Progenitor cell of endocrine pancreas (in vitro differentiated cells): Measurements from ENCODE around the gene CLRN2. TPM values are rescaled to one million over a fixed set of nuclear protein-coding genes. Genes with fewer than 3 reads are reported as not detected.

ENCODE experiments used
- DNase-seq: peaks from one replicate; pipeline ENCODE4 v3.0.0; 2021; ENCODE audit warnings: low spot score; ENCODE audit not compliant: unreplicated experiment
- H3K27ac Mint-ChIP-seq: 2 replicates; pipeline ENCODE4 v1.8.0; 2021; ENCODE audit warnings: mild to moderate bottlenecking, moderate library complexity, mixed read lengths
- H3K27me3 Mint-ChIP-seq: 2 replicates; pipeline ENCODE4 v1.8.0; 2021; ENCODE audit warnings: mixed read lengths
- H3K36me3 Mint-ChIP-seq: 2 replicates; pipeline ENCODE4 v1.8.0; 2022; ENCODE audit warnings: mixed read lengths; ENCODE audit not compliant: insufficient read depth
- H3K4me1 Mint-ChIP-seq: 2 replicates; pipeline ENCODE4 v1.8.0; 2021; ENCODE audit warnings: low read depth, mixed read lengths
- H3K4me3 Mint-ChIP-seq: 2 replicates; pipeline ENCODE4 v1.8.0; 2021; ENCODE audit warnings: low read depth, mild to moderate bottlenecking, moderate library complexity, mixed read lengths
- H3K9me3 Mint-ChIP-seq: 2 replicates; pipeline ENCODE4 v1.8.0; 2021; ENCODE audit warnings: low read depth, mixed read lengths
- total RNA-seq: library from RNA; stranded (reverse); gene quantifications from 2 replicates; pipeline ENCODE4 v1.2.1, GENCODE V29; 2021
- TF ChIP-seq, protein P1 (sequence below): fragments of 200-600 bp; sonication (generic); IDR thresholded peaks from one replicate; pipeline ENCODE4 v1.5.0; 2021; ENCODE audit warnings: antibody characterized with exemption, mild to moderate bottlenecking; ENCODE audit not compliant: unreplicated experiment

The CLRN2 gene
- total RNA-seq, 1 donor from 2014 or later, result not detected

GRCh38 chr4:17504081-17504480 is 10.9 kb upstream of the CLRN2 start:
- H3K27me3 Mint-ChIP-seq, result no peaks in the 10 kb centered on the region
- H3K36me3 Mint-ChIP-seq, result peaks cover 22% of the 10 kb centered on the region
- no peak for DNase-seq
- H3K27ac Mint-ChIP-seq, result no peak overlapping the region
- no peaks in the 10 kb centered on the region for H3K4me1 Mint-ChIP-seq
- H3K9me3 Mint-ChIP-seq, result no peaks in the 10 kb centered on the region
- H3K4me3 Mint-ChIP-seq, result no peak overlapping the region
- TF ChIP-seq, protein P1, sequence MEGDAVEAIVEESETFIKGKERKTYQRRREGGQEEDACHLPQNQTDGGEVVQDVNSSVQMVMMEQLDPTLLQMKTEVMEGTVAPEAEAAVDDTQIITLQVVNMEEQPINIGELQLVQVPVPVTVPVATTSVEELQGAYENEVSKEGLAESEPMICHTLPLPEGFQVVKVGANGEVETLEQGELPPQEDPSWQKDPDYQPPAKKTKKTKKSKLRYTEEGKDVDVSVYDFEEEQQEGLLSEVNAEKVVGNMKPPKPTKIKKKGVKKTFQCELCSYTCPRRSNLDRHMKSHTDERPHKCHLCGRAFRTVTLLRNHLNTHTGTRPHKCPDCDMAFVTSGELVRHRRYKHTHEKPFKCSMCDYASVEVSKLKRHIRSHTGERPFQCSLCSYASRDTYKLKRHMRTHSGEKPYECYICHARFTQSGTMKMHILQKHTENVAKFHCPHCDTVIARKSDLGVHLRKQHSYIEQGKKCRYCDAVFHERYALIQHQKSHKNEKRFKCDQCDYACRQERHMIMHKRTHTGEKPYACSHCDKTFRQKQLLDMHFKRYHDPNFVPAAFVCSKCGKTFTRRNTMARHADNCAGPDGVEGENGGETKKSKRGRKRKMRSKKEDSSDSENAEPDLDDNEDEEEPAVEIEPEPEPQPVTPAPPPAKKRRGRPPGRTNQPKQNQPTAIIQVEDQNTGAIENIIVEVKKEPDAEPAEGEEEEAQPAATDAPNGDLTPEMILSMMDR, result no peak

- H3K4me3 Mint-ChIP-seq, result peak overlapping the region; percentile 93
- H3K27ac Mint-ChIP-seq, result no peak overlapping the region
- TF ChIP-seq, protein P1, result no peak
- H3K9me3 Mint-ChIP-seq, result no peaks in the 10 kb centered on the region
- peaks cover 30% of the 10 kb centered on the region for H3K4me1 Mint-ChIP-seq
- DNase-seq, result no peak
- peaks cover 10% of the 10 kb centered on the region for H3K27me3 Mint-ChIP-seq
- H3K36me3 Mint-ChIP-seq, result peaks cover 4% of the 10 kb centered on the region
Measured at GRCh38 chr4:17510582-17510981, 4.4 kb upstream of the CLRN2 start.

DNA sequence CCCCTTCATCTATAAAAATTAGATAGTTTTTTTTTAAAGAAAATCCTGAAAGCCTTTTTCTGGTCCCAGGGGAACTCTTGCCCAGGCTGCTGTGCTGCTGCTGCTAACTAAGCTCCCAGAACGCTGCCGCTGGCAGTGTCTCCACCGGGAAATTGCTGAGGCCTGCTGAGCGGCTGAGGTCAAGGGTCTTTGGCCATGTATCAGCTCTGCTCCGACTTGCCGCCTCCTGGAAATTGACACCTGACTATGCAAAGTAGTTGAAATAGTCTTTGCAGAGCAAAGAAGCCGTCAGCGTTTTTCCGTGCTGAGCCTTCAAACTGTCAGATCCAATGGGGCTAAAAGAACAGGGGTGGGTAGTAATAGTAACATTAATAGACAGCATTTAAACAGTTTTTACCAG is 3.9 kb upstream of the CLRN2 start:
- no peak for DNase-seq
- no peaks in the 10 kb centered on the region for H3K9me3 Mint-ChIP-seq
- H3K36me3 Mint-ChIP-seq, result peaks cover 4% of the 10 kb centered on the region
- peaks cover 30% of the 10 kb centered on the region for H3K4me1 Mint-ChIP-seq
- TF ChIP-seq, protein P1, result no peak
- peak overlapping the region; percentile 93 for H3K27ac Mint-ChIP-seq
- H3K4me3 Mint-ChIP-seq, result peak overlapping the region; percentile 93
- peaks cover 10% of the 10 kb centered on the region for H3K27me3 Mint-ChIP-seq

DNA sequence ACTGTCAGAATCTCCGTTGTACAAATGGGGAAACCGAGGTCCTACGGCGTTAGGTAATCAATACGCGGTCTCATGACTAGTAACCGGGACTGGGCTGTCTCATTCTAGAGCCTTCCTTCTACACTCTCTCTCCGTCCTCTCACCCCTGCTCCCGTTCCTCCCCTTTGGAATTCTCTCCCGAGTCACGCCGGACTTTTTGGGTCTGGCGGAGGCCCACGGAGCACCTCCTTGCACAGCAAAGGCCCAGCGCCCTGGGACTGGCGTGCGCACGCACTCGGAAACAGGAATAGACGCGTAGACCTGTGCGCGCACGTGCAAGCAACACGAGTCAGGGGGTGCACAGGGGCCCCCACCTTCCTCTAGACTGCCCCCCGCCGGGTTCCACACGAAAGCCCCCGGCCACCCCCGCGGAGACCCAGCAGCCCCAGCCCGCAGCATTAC is 3.4 kb upstream of the CLRN2 start:
- no peaks in the 10 kb centered on the region for H3K9me3 Mint-ChIP-seq
- H3K4me3 Mint-ChIP-seq, result peak overlapping the region; percentile 93
- H3K27me3 Mint-ChIP-seq, result peaks cover 10% of the 10 kb centered on the region
- H3K36me3 Mint-ChIP-seq, result peaks cover 4% of the 10 kb centered on the region
- peak overlapping the region; percentile 93 for H3K27ac Mint-ChIP-seq
- peak; percentile 27 for DNase-seq
- TF ChIP-seq, protein P1, result no peak
- H3K4me1 Mint-ChIP-seq, result peaks cover 30% of the 10 kb centered on the region

DNA sequence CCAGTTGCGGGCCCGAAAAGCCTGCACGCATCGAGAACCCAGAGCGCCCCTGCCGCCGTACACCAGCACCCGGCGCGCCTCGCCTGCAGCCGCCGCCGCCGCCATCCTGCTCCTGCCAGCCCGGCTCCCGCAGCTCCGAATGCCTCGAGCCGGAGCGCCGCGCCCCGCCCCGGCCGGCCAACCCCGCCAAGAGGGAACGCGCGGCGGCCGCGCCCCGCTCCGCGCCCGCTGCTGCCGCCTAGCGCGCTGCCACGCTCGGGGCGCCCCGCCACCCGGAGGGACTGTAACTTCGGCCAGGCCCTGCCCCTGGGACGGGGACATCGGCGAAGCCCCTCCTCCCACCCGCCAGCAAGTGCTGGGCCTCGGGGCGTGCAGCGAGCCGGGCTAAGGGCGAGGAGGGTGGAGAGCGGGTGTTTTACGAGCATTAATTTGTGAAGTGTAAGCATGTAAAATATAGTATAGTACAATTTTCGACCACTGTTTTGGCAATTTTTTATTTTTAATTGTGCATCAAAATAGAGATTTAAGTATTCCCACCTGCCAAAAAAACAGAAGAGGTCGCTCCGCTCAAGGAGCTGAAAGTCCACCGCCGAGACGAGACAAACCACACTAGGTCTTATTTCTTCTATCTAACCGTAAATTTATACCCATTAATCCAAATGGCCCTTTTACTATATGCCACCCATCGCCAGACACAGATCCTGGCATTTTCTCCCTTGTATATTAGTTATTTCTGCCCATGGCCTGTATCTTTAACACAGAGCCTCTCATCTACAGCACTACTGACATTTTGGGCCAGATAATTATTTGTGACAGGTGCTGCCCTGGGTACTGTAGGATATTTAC is 2.8 kb upstream of the CLRN2 start, which contains the start of gene QDPR:
QDPR (minus strand) TSS at position 141 of the 846 bp plus-strand sequence; CDS start at position 105, 36 bp downstream.
- peak; percentile 82 for DNase-seq
- H3K27me3 Mint-ChIP-seq, result peaks cover 10% of the 10 kb centered on the region
- peak within 1 kb of the TSS; percentile 93 for H3K27ac Mint-ChIP-seq
- peaks cover 4% of the 10 kb centered on the region for H3K36me3 Mint-ChIP-seq
- no peaks in the 10 kb centered on the region for H3K9me3 Mint-ChIP-seq
- H3K4me3 Mint-ChIP-seq, result peak within 1 kb of the TSS; percentile 93
- TF ChIP-seq, protein P1, result peak; percentile 48
- H3K4me1 Mint-ChIP-seq, result peaks cover 35% of the 10 kb centered on the region
